NCI-H446 (cell line): ENCODE data around the gene CLSTN2.

Experiments
- DNase-seq, 2 experiments: peaks; one replicate each; lab custom pipeline; 2025; lab: John Stamatoyannopoulos, UW

CLSTN2 gene

DNA sequence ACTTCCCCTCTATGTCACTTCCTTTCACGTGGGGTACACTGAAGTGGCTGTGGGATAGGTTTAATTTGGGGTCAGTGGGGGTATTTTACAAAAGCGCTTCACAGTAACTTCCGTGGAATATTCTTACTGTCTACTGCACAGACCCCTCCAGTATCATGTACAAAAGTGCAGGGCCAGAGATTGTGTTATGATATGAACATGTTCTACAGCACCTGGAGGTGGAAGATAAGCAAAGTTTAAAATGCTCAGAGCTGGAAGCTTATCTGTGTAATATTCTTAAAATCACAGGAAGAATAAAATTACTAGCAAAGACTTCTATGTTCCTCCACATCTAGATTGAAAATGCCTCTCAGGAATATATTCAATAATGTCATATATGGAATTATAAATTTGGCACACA is 658.8 kb downstream of the CLSTN2 start:
- DNase-seq, result no peak

DNA sequence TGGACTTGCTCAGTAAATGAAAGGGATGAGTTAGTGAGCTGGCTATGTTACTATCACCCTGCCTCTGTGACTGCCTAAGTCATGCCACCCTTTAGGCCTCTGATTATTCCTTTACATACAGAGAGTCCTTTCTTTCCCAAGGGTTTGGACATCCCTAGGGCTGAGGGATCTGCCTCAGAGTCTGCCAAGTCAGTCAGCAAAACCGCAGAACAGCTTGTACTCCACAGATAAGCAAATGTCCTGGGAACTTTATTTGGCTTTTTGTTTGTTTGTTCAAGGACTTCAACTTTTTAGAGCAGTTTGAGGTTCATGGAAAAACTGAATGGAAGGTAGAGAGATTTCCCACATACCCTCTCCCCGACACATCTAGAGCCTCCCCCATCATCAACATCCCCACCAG is 660.3 kb downstream of the CLSTN2 start:
- DNase-seq, result no peak

DNA sequence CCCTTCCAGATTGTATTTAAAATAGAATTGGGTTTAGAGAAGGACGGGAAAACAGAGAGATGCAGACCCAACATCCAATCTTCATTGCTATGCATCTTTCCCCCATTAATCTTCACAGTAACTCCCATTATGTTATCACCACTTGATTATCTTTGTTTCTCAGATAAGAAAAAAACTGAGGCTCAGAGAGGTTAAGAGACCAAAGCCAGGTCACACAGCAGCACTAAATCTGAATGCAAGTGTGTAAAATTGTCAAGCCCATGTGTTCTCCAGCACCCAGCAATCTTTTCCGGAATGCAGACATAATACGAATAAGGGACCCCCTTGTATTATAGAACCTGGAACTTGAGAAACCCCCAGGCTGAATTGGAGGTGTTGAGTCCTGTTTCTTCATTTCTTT is 662.4 kb downstream of the CLSTN2 start:
- no peak for DNase-seq

- DNase-seq, result no peak
These were observed 662.8 kb downstream of the CLSTN2 start for GRCh38 chr3:140597792-140598191.

GRCh38 chr3:140599009-140599408 is 664.0 kb downstream of the CLSTN2 start:
- no peak for DNase-seq

DNA sequence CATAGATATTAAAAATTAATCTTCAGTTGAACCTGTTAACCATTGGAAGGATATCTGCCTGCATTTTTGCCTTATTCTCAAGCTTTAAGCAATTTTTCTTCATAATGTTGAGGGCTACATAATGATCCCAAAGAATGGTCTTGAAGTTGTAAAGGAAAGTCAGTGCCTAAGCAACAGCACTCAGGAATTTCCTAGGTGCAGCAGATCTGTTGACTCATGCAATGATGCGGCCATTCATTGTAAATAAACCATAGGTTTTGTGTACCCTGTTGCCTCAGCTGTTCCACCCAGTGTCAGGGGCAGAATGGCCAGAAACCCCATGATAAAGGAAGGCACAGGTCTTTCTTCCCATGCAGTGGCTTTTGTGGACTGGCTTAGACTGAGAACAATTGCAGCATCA is 664.5 kb downstream of the CLSTN2 start:
- DNase-seq, result no peak

GRCh38 chr3:140601881-140602280 is 666.9 kb downstream of the CLSTN2 start:
- no peak for DNase-seq

GRCh38 chr3:140602781-140603180 is 667.8 kb downstream of the CLSTN2 start:
- DNase-seq, result no peak

DNA sequence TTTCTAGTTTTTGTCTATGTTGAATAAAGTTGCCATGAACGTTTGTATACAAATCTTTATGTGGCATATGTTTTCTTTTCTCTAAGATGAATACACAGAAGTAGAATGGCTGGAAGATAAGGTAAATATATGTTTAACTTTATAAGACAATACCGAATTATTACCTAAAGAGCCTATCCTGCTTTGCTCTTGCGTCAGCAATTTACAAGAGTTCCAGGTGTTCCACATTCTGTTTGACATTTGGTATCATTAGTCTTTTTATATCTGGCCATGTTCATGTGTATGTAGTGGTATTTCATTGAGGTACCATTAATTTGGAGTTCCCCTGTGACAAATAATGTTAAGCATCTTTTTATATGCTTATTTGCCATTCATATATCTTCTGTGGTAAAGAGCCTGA is 668.8 kb downstream of the CLSTN2 start:
- DNase-seq, result no peak

GRCh38 chr3:140610544-140610943 is 675.6 kb downstream of the CLSTN2 start:
- DNase-seq, result no peak

- DNase-seq, result no peak
These were observed 679.0 kb downstream of the CLSTN2 start for GRCh38 chr3:140614001-140614400.

DNA sequence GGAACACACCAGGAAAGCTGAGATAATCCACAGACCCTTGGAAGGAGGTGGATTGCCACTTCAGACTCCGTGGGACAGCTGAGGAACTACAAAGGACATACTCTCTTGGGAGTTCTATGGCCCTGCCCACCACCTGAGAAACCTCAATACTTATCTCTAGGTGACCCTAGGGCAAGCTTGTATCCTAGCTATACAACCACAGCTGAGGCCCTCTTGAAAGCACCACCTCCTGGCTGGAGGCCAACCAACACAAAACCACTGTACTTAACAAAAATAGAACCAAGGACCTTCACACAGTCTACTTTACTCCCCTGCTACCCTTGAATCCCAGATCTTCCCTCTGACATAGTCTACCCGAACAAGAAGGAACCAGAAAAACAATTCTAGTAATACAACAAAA is 682.1 kb downstream of the CLSTN2 start:
- DNase-seq, result no peak

- no peak for DNase-seq
These were observed 691.9 kb downstream of the CLSTN2 start for GRCh38 chr3:140626856-140627255.
